Subcutaneous adipose tissue (tissue), 4 donors: ENCODE data around the gene LDLRAD4. TPM values are rescaled to one million over a fixed set of nuclear protein-coding genes. Genes with fewer than 3 reads are reported as not detected.

ENCODE experiments used
- CTCF ChIP-seq: fragments of 450-650 bp; IDR thresholded peaks from one replicate; pipeline ENCODE4 v1.5.1; 2016; ENCODE audit warnings: low read depth, mild to moderate bottlenecking, control low read depth, antibody characterized with exemption, moderate library complexity
- total RNA-seq, 4 donors: library from RNA; depleted of rRNA; stranded (reverse); fragments of >200 nt; gene quantifications; one replicate each; pipeline ENCODE4 v1.1.0, GENCODE V29; 2016

The LDLRAD4 gene
- total RNA-seq, 4 donors from 2014 or later = 16.4 to 28.4 (median 21.6) TPM

GRCh38 chr18:13502585-13502984 is 284.0 kb downstream of the LDLRAD4 start:
- TF ChIP-seq CTCF = no peak

GRCh38 chr18:13503836-13504235 is 285.3 kb downstream of the LDLRAD4 start:
- no peak for TF ChIP-seq CTCF

- TF ChIP-seq CTCF = no peak
Observed at GRCh38 chr18:13505780-13506345, 287.3 kb downstream of the LDLRAD4 start.

GRCh38 chr18:13510594-13510993 is 292.0 kb downstream of the LDLRAD4 start:
- TF ChIP-seq CTCF = no peak

- TF ChIP-seq CTCF = no peak
Observed at GRCh38 chr18:13511961-13512577, 293.5 kb downstream of the LDLRAD4 start.

- no peak for TF ChIP-seq CTCF
Observed at GRCh38 chr18:13513021-13513420, 294.5 kb downstream of the LDLRAD4 start.

- TF ChIP-seq CTCF = no peak
Observed at GRCh38 chr18:13513481-13513880, 294.9 kb downstream of the LDLRAD4 start.
